ENCODE measurements around the gene SMIM29.
A peak's percentile ranks its signal among the peaks of the same experiment; 100 is the strongest.

SMIM29 gene

DNA sequence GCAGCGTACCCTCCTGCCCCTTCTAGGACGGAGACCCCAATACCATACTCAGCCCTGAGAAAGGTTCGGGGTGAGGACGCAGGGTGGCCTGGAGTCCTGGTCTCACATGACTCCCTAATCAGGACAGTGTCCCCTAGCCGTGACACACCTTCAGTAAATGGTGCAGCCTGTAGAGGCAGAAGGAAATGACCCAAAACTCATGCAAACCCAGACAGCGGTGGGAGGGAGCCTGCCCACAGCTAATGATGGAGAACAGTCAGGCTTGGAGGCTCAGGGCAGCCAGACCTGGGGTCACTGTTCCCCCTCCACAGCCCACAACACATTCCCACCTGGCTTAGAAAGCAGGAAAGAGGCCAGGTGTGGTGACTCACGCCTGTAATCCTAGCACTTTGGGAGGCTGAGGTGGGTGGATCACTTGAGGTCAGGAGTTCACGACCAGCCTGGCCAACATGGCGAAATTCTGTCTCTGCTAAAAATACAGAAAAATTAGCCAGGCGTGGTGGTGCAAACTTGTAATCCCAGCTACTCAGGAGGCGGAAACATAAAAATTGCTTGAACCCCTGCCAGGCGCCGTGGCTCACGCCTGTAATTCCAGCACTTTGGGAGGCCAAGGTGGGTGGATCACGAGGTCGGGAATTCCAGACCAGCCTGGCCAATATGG lies 20.9 kb downstream of the SMIM29 start:
- Mint-ChIP-seq H3K4me3 (no peak overlapping the region), H3K4me1 (peaks cover 8% of the 10 kb centered on the region), H3K9me3 (no peaks in the 10 kb centered on the region), H3K27ac (no peak overlapping the region), H3K36me3 (no peaks in the 10 kb centered on the region)
- ATAC-seq (no peak), DNase-seq (ENCODE audit: low spot score in 2 of 2) (no peak)

DNA sequence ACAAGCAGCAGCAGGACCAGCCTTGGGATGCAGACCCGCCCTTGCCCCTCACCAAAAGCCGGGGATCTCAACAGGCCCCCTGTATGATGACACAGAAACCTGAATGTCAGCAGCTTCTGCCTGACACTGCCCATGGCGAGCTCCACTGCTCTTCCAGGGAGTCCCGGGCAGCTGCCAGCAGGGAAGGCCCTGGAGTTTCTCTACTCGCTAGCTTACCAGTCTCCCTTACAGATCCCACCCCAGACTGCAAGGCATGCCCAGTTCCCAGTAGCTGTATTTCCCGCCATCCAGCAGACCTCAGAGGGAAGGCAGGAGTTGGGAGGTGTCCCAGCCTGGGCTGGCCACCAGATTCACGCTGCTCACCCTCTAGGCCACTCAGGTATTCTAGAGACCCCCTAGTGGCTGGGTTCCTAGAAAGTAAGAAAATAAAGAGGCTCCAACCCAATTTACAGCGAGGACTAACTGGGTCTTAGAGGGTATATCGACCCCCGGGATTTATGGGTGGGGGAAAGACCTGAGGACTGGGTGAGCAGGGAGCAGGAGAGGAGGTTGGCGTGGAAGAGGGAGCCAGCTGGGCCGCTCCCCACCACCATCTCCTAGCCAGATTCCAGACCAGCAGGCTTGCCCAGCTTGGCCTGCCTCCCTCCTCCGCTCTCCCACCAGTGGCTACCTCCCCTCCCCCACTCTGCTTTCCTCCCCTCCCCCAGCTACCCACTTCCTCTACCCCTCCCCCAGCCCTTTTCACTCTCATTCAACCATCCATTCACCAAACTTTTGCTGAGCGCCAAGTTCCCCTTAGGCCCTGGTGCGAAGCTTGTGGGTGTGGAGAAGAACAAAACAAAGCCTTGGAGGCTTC lies 21.8 kb downstream of the SMIM29 start:
- Mint-ChIP-seq H3K27ac (no peak overlapping the region), H3K9me3 (no peaks in the 10 kb centered on the region), H3K36me3 (no peaks in the 10 kb centered on the region), H3K4me3 (no peak overlapping the region), H3K4me1 (peaks cover 8% of the 10 kb centered on the region)
- no peak for ATAC-seq
- DNase-seq (ENCODE audit: low spot score in 2 of 2): no peak

DNA sequence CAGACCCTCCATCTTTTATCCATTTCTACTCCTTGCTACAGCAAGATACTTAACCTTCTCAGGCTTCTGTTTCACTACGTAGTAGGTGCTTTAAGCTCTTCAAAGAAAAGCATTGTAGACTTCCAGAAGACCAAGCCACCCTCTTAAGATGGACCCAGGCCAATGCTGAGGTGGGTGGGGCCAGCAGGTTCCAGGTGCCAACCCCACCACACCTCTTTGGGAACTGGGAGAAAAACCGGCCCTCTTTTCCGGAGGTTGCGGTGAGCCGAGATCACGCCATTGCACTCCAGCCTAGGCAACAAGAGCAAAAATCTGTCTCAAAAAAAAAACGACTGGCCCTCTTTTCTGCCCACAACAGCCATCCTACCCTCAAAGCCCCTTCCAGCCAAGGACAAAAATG lies 22.7 kb downstream of the SMIM29 start:
- ATAC-seq (no peak), DNase-seq (ENCODE audit: low spot score in 2 of 2) (no peak)
- H3K4me1 Mint-ChIP-seq: peaks cover 8% of the 10 kb centered on the region
- H3K36me3 Mint-ChIP-seq: no peaks in the 10 kb centered on the region
- H3K27ac Mint-ChIP-seq: no peak overlapping the region
- no peaks in the 10 kb centered on the region for H3K9me3 Mint-ChIP-seq
- H3K4me3 Mint-ChIP-seq: no peak overlapping the region

DNA sequence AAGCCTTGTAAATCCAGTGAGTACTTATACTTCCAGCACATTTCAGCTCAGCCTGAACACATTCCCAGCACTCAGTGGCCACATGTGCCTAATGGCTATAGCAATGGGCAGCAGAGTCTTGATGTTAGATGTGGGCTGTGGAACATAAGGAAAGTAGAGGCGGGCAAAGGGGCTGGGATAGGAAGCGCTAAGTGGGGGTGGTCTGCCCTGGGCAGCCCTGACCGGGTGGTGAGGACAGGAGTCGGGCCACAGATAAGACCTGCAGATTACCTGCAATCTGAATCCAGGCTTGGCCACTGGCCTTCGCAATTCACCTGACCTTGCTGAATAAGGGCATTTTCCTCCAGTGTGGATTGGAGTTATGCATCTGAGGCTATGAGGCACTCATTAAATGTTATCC lies 23.3 kb downstream of the SMIM29 start:
- DNase-seq (ENCODE audit: low spot score in 2 of 2): no peak
- Mint-ChIP-seq H3K36me3 (no peaks in the 10 kb centered on the region), H3K27ac (no peak overlapping the region), H3K4me1 (peaks cover 8% of the 10 kb centered on the region), H3K9me3 (no peaks in the 10 kb centered on the region), H3K4me3 (no peak overlapping the region)
- no peak for ATAC-seq

DNA sequence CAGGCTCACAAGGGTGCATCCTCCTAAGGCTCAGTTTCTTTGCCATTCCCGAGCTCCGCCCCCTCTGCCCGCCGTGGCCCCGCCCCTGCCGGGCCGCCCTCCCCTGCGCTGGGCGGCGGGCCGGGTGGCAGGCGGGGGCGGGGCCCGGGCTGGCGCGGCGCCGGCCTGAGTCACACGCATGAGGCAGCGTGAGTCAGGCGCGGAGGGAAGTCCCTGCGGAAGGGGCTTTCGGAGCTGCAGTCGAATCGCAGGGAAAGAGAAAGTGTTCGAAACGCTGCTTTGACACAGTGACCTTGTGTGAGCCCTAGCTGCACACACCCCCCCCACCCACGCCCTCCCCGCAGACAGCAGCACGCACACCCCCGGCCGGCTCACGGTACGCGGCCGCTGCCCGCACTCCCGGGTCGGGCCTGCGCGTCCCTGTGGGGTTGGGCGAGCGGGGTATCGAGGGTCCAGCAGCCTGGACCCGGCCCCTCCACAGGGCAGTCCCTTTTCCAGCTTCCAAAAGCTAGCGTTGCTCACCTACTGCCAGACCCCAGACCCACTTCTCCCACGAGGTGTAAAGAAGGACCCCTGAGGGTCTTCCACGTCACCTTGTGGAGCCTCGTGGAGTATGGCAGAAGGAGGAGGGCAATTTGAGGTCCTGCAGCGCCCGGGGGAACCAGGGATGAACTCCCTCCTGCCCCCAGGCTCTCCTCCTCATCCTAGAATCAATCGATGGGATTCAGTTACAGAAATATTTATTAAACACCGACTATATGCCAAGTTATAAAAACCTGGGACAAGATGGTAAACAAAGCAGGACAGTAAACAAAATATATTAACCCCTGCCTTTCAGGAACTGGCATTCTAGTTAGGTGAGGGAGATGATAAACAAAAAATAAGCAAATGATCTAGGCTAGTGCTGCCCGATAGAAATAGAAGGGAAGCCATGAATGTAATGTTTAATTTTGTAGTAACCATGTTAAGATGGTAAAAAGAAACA lies 24.6 kb downstream of the SMIM29 start:
- Mint-ChIP-seq H3K4me1 (peaks cover 8% of the 10 kb centered on the region), H3K27ac (peak overlapping the region; percentile 50), H3K36me3 (peaks cover 2% of the 10 kb centered on the region), H3K4me3 (peak overlapping the region; percentile 43), H3K9me3 (no peaks in the 10 kb centered on the region)
- peak; percentile 96 for ATAC-seq
- DNase-seq (ENCODE audit: low spot score in 2 of 2): peak; percentile 88 to 91

DNA sequence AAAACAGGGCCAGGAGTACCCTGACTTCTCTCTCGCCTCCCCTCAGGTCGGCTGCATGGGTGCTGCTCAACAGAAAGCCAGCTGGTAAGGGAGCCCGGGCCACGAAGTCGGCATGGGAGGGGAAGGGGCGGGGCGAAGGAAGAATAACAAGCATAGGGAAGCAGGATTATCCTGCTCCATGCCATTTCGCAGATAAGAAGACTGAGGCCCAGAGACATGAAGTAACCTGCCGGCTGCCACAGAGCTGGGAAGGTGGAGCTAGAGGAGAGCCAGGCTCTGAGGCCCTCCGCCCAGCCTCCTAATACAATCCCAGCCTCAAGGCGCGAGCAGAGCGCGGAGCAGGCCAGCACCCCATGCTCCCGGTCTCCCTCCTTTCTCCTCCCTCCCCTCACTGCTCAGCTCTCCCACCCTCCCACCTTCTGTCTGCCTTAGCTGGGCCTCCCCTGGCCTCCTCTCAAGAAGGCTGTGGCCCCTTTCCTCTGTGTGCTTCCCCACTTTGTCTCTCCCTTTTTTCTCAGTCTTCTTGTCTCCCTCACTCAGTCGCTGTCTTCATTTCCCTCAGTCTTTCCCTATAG lies 25.3 kb downstream of the SMIM29 start:
- H3K9me3 Mint-ChIP-seq: no peaks in the 10 kb centered on the region
- H3K27ac Mint-ChIP-seq: peak overlapping the region; percentile 50

DNA sequence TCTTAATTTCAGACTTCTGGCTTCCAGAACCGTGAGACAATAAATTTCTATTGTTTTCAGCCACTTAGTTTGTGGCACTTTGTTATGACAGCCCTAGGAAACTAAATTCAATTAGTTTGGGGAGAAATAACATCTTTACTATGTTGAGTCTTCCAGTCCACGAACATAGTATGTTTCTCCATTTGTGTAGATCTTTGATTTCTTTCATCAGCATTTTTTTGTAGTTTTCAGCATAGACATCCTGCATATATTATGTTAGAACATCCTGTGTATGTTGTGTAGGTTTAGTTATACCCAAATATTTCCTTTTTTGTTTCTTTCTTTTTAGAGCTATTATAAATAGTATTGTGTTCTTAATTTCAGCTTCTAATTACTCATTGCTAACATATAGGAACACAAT lies 30.1 kb downstream of the SMIM29 start:
- Mint-ChIP-seq H3K27ac (no peak overlapping the region), H3K36me3 (peaks cover 6% of the 10 kb centered on the region), H3K4me1 (peaks cover 4% of the 10 kb centered on the region), H3K9me3 (no peaks in the 10 kb centered on the region), H3K4me3 (no peak overlapping the region)
- DNase-seq (ENCODE audit: low spot score in 2 of 2) (no peak), ATAC-seq (no peak)

More for the DNA sequence above, 25.3 kb downstream of the SMIM29 start:
- H3K4me1 Mint-ChIP-seq: peaks cover 8% of the 10 kb centered on the region
- peak; percentile 32 for ATAC-seq
- H3K4me3 Mint-ChIP-seq: peak overlapping the region; percentile 43
- DNase-seq (ENCODE audit: low spot score in 2 of 2): no peak
- H3K36me3 Mint-ChIP-seq: peaks cover 6% of the 10 kb centered on the region

DNA sequence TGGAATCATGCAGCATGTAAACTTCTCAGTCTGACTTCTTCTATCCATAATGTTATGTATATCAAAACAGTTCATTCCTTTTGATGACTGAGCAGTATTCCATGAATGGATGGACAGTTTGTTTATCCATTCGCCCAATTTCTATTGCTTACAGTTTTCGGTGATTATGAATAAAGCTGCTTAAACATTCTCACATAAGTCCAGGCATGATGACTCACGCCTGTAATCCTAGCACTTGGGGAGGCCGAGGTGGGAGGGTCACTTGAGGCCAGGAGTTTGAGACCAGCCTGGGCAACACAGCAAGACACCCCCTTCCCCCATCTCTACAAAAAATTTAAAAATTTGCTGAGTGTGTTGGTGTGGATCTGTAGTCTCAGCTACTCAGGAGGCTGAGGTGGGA lies 35.0 kb downstream of the SMIM29 start:
- no peaks in the 10 kb centered on the region for H3K9me3 Mint-ChIP-seq
- peaks cover 1% of the 10 kb centered on the region for H3K4me1 Mint-ChIP-seq
- H3K36me3 Mint-ChIP-seq: no peaks in the 10 kb centered on the region
- no peak overlapping the region for H3K27ac Mint-ChIP-seq
- ATAC-seq (no peak), DNase-seq (ENCODE audit: low spot score in 2 of 2) (no peak)
- no peak overlapping the region for H3K4me3 Mint-ChIP-seq

DNA sequence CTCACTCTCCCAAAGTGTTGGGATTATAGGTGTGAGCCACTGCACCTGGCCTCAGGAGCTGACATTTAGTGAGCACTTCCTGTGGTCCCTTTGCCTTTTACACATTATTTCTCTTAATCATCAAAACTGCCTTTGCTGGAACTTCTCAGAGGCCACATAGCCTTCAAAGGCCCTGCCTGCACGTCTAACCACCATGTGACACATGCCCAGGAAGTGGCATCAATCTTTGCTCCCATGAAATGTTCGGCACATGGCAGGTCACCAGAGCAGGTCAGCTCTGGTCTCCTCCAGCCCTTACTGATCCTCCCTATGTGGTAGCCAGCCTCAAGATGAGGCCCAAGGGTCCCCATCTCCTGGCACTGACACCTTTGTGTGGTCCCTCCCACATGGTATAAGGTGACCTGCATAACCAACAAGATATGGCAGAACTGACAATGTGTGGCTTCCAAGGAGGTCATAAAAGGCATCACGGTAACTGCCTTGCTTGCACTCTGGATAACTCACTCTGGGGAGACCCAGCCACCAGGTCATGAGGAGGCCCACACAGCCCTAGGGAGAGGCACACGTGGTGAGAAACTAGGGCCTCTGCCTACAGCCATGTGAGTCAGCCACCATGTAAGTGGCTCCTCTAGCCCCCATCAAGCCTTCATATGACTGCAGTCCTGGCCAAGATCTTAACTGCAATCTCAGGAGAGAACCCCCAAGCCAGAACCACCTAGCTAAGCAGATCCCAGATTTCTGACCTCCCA lies 40.9 kb downstream of the SMIM29 start:
- peak overlapping the region; percentile 14 for H3K4me3 Mint-ChIP-seq
- no peak for DNase-seq (ENCODE audit: low spot score in 2 of 2)

DNA sequence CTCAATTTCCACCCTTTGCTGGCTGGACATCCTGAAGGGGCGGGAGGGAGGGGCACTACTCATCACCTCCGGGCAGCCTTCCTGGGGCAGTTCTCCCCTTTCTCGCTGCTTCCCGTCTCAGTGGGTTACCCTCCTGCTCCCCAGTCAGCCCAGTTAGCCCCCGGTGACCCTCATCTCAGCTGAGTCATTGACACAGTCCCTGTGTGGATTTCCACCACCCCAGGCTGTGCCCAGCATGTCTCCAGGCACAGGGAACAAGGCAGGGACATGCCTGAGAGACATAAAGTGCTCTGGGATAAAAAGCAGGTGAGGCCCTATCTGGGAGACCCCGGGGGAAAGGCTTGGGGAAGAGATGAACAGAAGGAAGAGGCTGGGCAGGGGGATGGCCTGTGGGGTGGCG lies 42.1 kb downstream of the SMIM29 start:
- ATAC-seq (no peak), DNase-seq (ENCODE audit: low spot score in 2 of 2) (no peak)
- Mint-ChIP-seq H3K27ac (peak overlapping the region; percentile 50), H3K4me1 (peaks cover 35% of the 10 kb centered on the region), H3K9me3 (no peaks in the 10 kb centered on the region), H3K4me3 (no peak overlapping the region), H3K36me3 (no peaks in the 10 kb centered on the region)

More for the DNA sequence above, 40.9 kb downstream of the SMIM29 start:
- peaks cover 31% of the 10 kb centered on the region for H3K4me1 Mint-ChIP-seq
- H3K36me3 Mint-ChIP-seq: no peaks in the 10 kb centered on the region
- ATAC-seq: peak; percentile 96
- H3K9me3 Mint-ChIP-seq: no peaks in the 10 kb centered on the region
- H3K27ac Mint-ChIP-seq: peak overlapping the region; percentile 80

DNA sequence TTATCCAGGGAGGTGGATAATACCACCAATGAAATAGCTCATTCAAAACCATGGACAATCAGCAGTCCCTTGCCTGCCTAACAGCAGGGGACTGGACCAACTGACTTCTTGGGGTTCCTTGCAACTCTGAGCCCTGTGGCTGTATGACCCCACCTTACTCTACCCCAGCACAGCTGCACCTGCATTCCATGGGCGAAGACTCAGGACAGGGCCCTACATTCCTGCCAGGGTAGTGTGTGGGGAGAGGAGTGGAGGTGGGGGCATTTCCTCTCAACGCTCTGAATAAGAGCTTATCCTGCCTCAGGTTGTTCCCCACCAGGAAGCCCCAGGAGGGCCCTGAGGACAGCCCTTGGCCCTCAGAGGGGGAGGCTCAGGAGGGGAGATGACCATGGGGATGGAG lies 42.9 kb downstream of the SMIM29 start:
- H3K36me3 Mint-ChIP-seq: no peaks in the 10 kb centered on the region
- H3K4me1 Mint-ChIP-seq: peaks cover 38% of the 10 kb centered on the region
- H3K4me3 Mint-ChIP-seq: no peak overlapping the region
- no peaks in the 10 kb centered on the region for H3K9me3 Mint-ChIP-seq
- ATAC-seq (no peak), DNase-seq (ENCODE audit: low spot score in 2 of 2) (no peak)
- peak overlapping the region; percentile 50 for H3K27ac Mint-ChIP-seq

DNA sequence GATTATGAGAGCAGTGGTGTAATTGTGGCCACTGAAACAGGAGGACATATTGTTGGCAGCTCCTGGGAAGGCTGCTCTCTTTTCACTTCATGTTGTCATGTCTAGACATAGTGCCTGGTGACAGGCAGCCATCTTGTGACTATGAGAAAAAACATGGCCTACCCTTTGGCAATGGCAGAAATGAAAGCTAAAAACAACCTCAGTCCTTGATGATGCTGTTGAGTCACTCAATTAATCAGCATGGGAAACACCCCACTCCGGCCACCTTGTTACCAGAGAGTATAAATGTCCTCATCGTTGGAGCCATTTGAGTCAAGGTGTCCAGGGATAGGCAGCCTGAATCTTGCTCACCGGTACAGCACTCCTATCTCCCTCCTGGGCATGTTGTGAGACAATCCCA lies 43.3 kb downstream of the SMIM29 start:
- Mint-ChIP-seq H3K4me3 (no peak overlapping the region), H3K36me3 (no peaks in the 10 kb centered on the region), H3K9me3 (no peaks in the 10 kb centered on the region), H3K4me1 (peaks cover 41% of the 10 kb centered on the region), H3K27ac (no peak overlapping the region)
- peak; percentile 5 for ATAC-seq
- DNase-seq (ENCODE audit: low spot score in 2 of 2): no peak

DNA sequence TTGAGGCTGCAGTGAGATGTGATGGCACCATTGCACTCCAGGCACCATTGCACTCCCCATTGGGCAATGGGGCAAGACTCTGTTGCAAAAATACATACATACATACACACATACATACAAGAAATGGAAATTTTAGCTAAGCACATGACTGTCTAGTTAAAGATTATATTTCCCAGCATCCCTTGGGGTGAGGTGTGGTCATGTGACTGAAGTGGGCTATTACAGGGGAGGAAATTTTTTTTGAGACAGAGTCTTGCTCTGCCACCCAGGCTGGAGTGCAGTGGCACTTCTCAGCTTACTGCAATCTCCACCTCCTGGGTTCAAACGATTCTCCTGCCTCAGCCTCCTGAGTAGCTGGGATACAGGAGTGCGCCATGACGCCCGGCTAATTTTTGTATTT lies 44.1 kb downstream of the SMIM29 start:
- DNase-seq (ENCODE audit: low spot score in 2 of 2) (no peak), ATAC-seq (no peak)
- Mint-ChIP-seq H3K4me3 (no peak overlapping the region), H3K9me3 (no peaks in the 10 kb centered on the region), H3K27ac (no peak overlapping the region), H3K36me3 (no peaks in the 10 kb centered on the region), H3K4me1 (peaks cover 46% of the 10 kb centered on the region)

Measured in stimulated activated effector memory CD8-positive, alpha-beta T cell treated with anti-CD3 and anti-CD28 coated beads, Interleukin-12 subunit alpha, Interleukin-12 subunit beta, amount 100 ng/mL, for 72 hours (primary cell).